ENCODE measurements around the gene TNFAIP1. TPM values are rescaled to one million over a fixed set of nuclear protein-coding genes. Genes with fewer than 3 reads are reported as not detected.
"Not testable (repeated sequence)": the region's sequence is repeated elsewhere in the genome, so short reads cannot be mapped to it uniquely, and the experiment has no call there.

The TNFAIP1 gene
- total RNA-seq, 2 experiments from 2014 or later = 16.3 to 19.7 TPM

- CTCF ChIA-PET; H3K27me3 Mint-ChIP-seq (ENCODE audit: low read depth); H3K4me3 Mint-ChIP-seq; DNase-seq; H3K9me3 Mint-ChIP-seq (ENCODE audit: insufficient read depth); ATAC-seq; H3K27ac Mint-ChIP-seq: not testable (repeated sequence)
- POLR2A ChIA-PET = interaction anchor here (0.7 to 1.0 kb wide), 2 partner anchors 18 to 19 kb away, joined by 3 to 5 read pairs; partner anchors contain the start of gene POLDIP2
- Mint-ChIP-seq H3K4me1 (ENCODE audit: low read depth) (peaks cover 34% of the 10 kb centered on the region), H3K36me3 (ENCODE audit: low read depth) (peaks cover 16% of the 10 kb centered on the region)
Measured at GRCh38 chr17:28338769-28339212, 3.2 kb downstream of the TNFAIP1 start.

- ATAC-seq (no peak), DNase-seq (no peak)
- ChIA-PET CTCF (no interaction called here), POLR2A (interaction anchor here (0.7 kb wide), 1 partner anchor 18 kb away, joined by 3 read pairs; the partner anchor contains the start of gene POLDIP2)
- Mint-ChIP-seq H3K9me3 (ENCODE audit: insufficient read depth) (no peaks in the 10 kb centered on the region), H3K36me3 (ENCODE audit: low read depth) (peaks cover 22% of the 10 kb centered on the region), H3K27me3 (ENCODE audit: low read depth) (no peaks in the 10 kb centered on the region), H3K4me1 (ENCODE audit: low read depth) (peaks cover 29% of the 10 kb centered on the region), H3K27ac (no peak overlapping the region), H3K4me3 (no peak overlapping the region)
Measured at GRCh38 chr17:28339431-28339830, 3.9 kb downstream of the TNFAIP1 start.

GRCh38 chr17:28340374-28340773 is 4.8 kb downstream of the TNFAIP1 start:
- ChIA-PET POLR2A (no interaction called here), CTCF (no interaction called here)
- peaks cover 26% of the 10 kb centered on the region for H3K36me3 Mint-ChIP-seq (ENCODE audit: low read depth)
- no peak overlapping the region for H3K27ac Mint-ChIP-seq
- peaks cover 22% of the 10 kb centered on the region for H3K4me1 Mint-ChIP-seq (ENCODE audit: low read depth)
- no peaks in the 10 kb centered on the region for H3K9me3 Mint-ChIP-seq (ENCODE audit: insufficient read depth)
- DNase-seq = no peak
- H3K27me3 Mint-ChIP-seq (ENCODE audit: low read depth) = no peaks in the 10 kb centered on the region
- ATAC-seq = no peak
- no peak overlapping the region for H3K4me3 Mint-ChIP-seq

- POLR2A ChIA-PET = interaction anchor here (1.3 kb wide), 1 partner anchor 16 kb away, joined by 3 read pairs; the partner anchor contains the start of gene POLDIP2
- ATAC-seq = no peak
- Mint-ChIP-seq H3K36me3 (ENCODE audit: low read depth) (peaks cover 36% of the 10 kb centered on the region), H3K9me3 (ENCODE audit: insufficient read depth) (no peaks in the 10 kb centered on the region), H3K4me3 (no peak overlapping the region), H3K27me3 (ENCODE audit: low read depth) (no peaks in the 10 kb centered on the region), H3K27ac (no peak overlapping the region), H3K4me1 (ENCODE audit: low read depth) (peaks cover 17% of the 10 kb centered on the region)
- DNase-seq = no peak
- CTCF ChIA-PET = no interaction called here
Measured at GRCh38 chr17:28341516-28341915, 6.0 kb downstream of the TNFAIP1 start.

GRCh38 chr17:28342313-28342712 is 6.8 kb downstream of the TNFAIP1 start:
- POLR2A ChIA-PET = interaction anchor here (1.0 kb wide), 1 partner anchor 15 kb away, joined by 4 read pairs; the partner anchor contains the start of gene POLDIP2

GRCh38 chr17:28343491-28343932 is 8.0 kb downstream of the TNFAIP1 start:
- no peaks in the 10 kb centered on the region for H3K9me3 Mint-ChIP-seq (ENCODE audit: insufficient read depth)
- peaks cover 5% of the 10 kb centered on the region for H3K4me1 Mint-ChIP-seq (ENCODE audit: low read depth)
- ChIA-PET CTCF (no interaction called here), POLR2A (interaction anchor here (0.6 to 0.7 kb wide), 2 partner anchors 18 to 630 kb away, joined by 3 to 5 read pairs; no protein-coding TSS in a partner anchor)
- no peak overlapping the region for H3K4me3 Mint-ChIP-seq
- H3K27me3 Mint-ChIP-seq (ENCODE audit: low read depth) = no peaks in the 10 kb centered on the region
- peaks cover 49% of the 10 kb centered on the region for H3K36me3 Mint-ChIP-seq (ENCODE audit: low read depth)
- no peak for DNase-seq
- no peak for ATAC-seq
- peak overlapping the region; percentile 54 for H3K27ac Mint-ChIP-seq

More at GRCh38 chr17:28342313-28342712, 6.8 kb downstream of the TNFAIP1 start:
- CTCF ChIA-PET = no interaction called here
- H3K4me3 Mint-ChIP-seq = no peak overlapping the region
- ATAC-seq (no peak), DNase-seq (no peak)
- no peaks in the 10 kb centered on the region for H3K9me3 Mint-ChIP-seq (ENCODE audit: insufficient read depth)
- H3K27ac Mint-ChIP-seq = no peak overlapping the region
- peaks cover 41% of the 10 kb centered on the region for H3K36me3 Mint-ChIP-seq (ENCODE audit: low read depth)
- H3K27me3 Mint-ChIP-seq (ENCODE audit: low read depth) = no peaks in the 10 kb centered on the region
- peaks cover 9% of the 10 kb centered on the region for H3K4me1 Mint-ChIP-seq (ENCODE audit: low read depth)

GRCh38 chr17:28344011-28344410 is 8.4 kb downstream of the TNFAIP1 start:
- Mint-ChIP-seq H3K4me3 (no peak overlapping the region), H3K27me3 (ENCODE audit: low read depth) (no peaks in the 10 kb centered on the region), H3K36me3 (ENCODE audit: low read depth) (peaks cover 54% of the 10 kb centered on the region), H3K9me3 (ENCODE audit: insufficient read depth) (no peaks in the 10 kb centered on the region), H3K4me1 (ENCODE audit: low read depth) (peaks cover 5% of the 10 kb centered on the region), H3K27ac (peak overlapping the region; percentile 54)
- ChIA-PET POLR2A (interaction anchor here (0.7 kb wide), 1 partner anchor 18 kb away, joined by 3 read pairs; no protein-coding TSS in a partner anchor), CTCF (no interaction called here)
- ATAC-seq = no peak
- no peak for DNase-seq

GRCh38 chr17:28344435-28344901 is 8.9 kb downstream of the TNFAIP1 start:
- ATAC-seq = no peak
- no peak overlapping the region for H3K27ac Mint-ChIP-seq
- ChIA-PET POLR2A (interaction anchor here (0.9 kb wide), 1 partner anchor 12 kb away, joined by 3 read pairs; the partner anchor contains the start of gene POLDIP2), CTCF (no interaction called here)
- H3K36me3 Mint-ChIP-seq (ENCODE audit: low read depth) = peaks cover 54% of the 10 kb centered on the region
- peaks cover 5% of the 10 kb centered on the region for H3K4me1 Mint-ChIP-seq (ENCODE audit: low read depth)
- no peak overlapping the region for H3K4me3 Mint-ChIP-seq
- DNase-seq = no peak
- H3K27me3 Mint-ChIP-seq (ENCODE audit: low read depth) = no peaks in the 10 kb centered on the region
- H3K9me3 Mint-ChIP-seq (ENCODE audit: insufficient read depth) = no peaks in the 10 kb centered on the region

- Mint-ChIP-seq H3K36me3 (ENCODE audit: low read depth) (peaks cover 56% of the 10 kb centered on the region), H3K4me1 (ENCODE audit: low read depth) (peaks cover 5% of the 10 kb centered on the region), H3K9me3 (ENCODE audit: insufficient read depth) (no peaks in the 10 kb centered on the region), H3K27ac (no peak overlapping the region), H3K4me3 (no peak overlapping the region), H3K27me3 (ENCODE audit: low read depth) (no peaks in the 10 kb centered on the region)
- no peak for ATAC-seq
- ChIA-PET CTCF (interaction anchor here (1.2 kb wide), 1 partner anchor 10 kb away, joined by 6 read pairs; the partner anchor contains the start of gene TNFAIP1), POLR2A (interaction anchor here (1.5 to 1.7 kb wide), 2 partner anchors 10 to 12 kb away, joined by 5 to 7 read pairs; partner anchors contain the start of genes IFT20, POLDIP2 and TNFAIP1)
- no peak for DNase-seq
Measured at GRCh38 chr17:28345419-28346198, 10.0 kb downstream of the TNFAIP1 start.

GRCh38 chr17:28346199-28346580 is 10.6 kb downstream of the TNFAIP1 start:
- no peaks in the 10 kb centered on the region for H3K27me3 Mint-ChIP-seq (ENCODE audit: low read depth)
- H3K4me3 Mint-ChIP-seq = no peak overlapping the region
- H3K36me3 Mint-ChIP-seq (ENCODE audit: low read depth) = peaks cover 58% of the 10 kb centered on the region
- no peak for DNase-seq
- H3K27ac Mint-ChIP-seq = no peak overlapping the region
- peaks cover 5% of the 10 kb centered on the region for H3K4me1 Mint-ChIP-seq (ENCODE audit: low read depth)
- CTCF ChIA-PET = interaction anchor here (1.2 kb wide), 1 partner anchor 10 kb away, joined by 6 read pairs; the partner anchor contains the start of gene TNFAIP1
- no peak for ATAC-seq
- H3K9me3 Mint-ChIP-seq (ENCODE audit: insufficient read depth) = no peaks in the 10 kb centered on the region
- POLR2A ChIA-PET = interaction anchor here (1.5 to 1.7 kb wide), 2 partner anchors 11 kb away, joined by 5 to 7 read pairs; partner anchors contain the start of genes IFT20, POLDIP2 and TNFAIP1

GRCh38 chr17:28346746-28347246 is 11.2 kb downstream of the TNFAIP1 start:
- Mint-ChIP-seq H3K27me3 (ENCODE audit: low read depth) (no peaks in the 10 kb centered on the region), H3K27ac (no peak overlapping the region), H3K9me3 (ENCODE audit: insufficient read depth) (no peaks in the 10 kb centered on the region), H3K36me3 (ENCODE audit: low read depth) (peaks cover 62% of the 10 kb centered on the region), H3K4me3 (no peak overlapping the region), H3K4me1 (ENCODE audit: low read depth) (peaks cover 5% of the 10 kb centered on the region)
- POLR2A ChIA-PET = interaction anchor here (1.7 kb wide), 1 partner anchor 10 kb away, joined by 7 read pairs; the partner anchor contains the start of gene POLDIP2
- DNase-seq (no peak), ATAC-seq (no peak)
- CTCF ChIA-PET = no interaction called here

Measured in activated CD8-positive, alpha-beta T cell treated with anti-CD3 and anti-CD28 coated beads, Interleukin-2, amount 10 ng/mL, durations not matched to agents 7 days and 5 days (primary cell).